ENCODE measurements around the gene LIN7B.

GRCh38 chr19:49103331-49104085 is 10.7 kb upstream of the LIN7B start:
- TF ChIP-seq CTCF (IDR thresholded peaks at IDR 0.05; ENCODE audit: control extremely low read depth in 1 of 3, insufficient read depth in 1 of 3, low read depth in 1 of 3, low read length in 3 of 3) (no peak), POLR2AphosphoS5 (IDR thresholded peaks at IDR 0.05; ENCODE audit: low read depth, low read length) (no peak), EP300 (IDR thresholded peaks at IDR 0.05; ENCODE audit: borderline replicate concordance in 1 of 2, low read depth in 2 of 2, low read length in 2 of 2) (no peak), GABPA (IDR thresholded peaks at IDR 0.05; ENCODE audit: borderline replicate concordance, insufficient read depth, low read length) (no peak), TAF1 (IDR thresholded peaks at IDR 0.05; ENCODE audit: low read depth, low read length) (no peak), EZH2 (IDR thresholded peaks at IDR 0.05; ENCODE audit: low read depth, low read length, severe bottlenecking) (no peak), SIN3A (conservative IDR thresholded peaks at IDR 0.05 in 1 of 2, IDR thresholded peaks at IDR 0.05 in 1 of 2; ENCODE audit: low read depth in 1 of 2, low read length in 2 of 2) (no peak), TBP (IDR thresholded peaks at IDR 0.05; ENCODE audit: low read depth, low read length) (no peak)
